Mesenchymal stem cell (in vitro differentiated cells and primary cell): ENCODE data around the gene SLC25A38.
"Not testable (repeated sequence)": the region's sequence is repeated elsewhere in the genome, so short reads cannot be mapped to it uniquely, and the experiment has no call there.

Experiments
- DNase-seq: peaks from one replicate; pipeline ENCODE4 v3.0.0-alpha.2; 2013
- H2AFZ ChIP-seq: one replicate; pipeline ENCODE4 v1.6.1; 2013; ENCODE audit warnings: low read depth, mild to moderate bottlenecking, control low read depth, inconsistent platforms, low read length, moderate library complexity
- H2AK5ac ChIP-seq: 2 replicates; pipeline ENCODE4 v1.6.1; 2013; ENCODE audit warnings: low read length, moderate library complexity, mild to moderate bottlenecking, inconsistent platforms; ENCODE audit not compliant: severe bottlenecking
- H2BK120ac ChIP-seq: one replicate; pipeline ENCODE4 v1.6.1; 2013; ENCODE audit warnings: low read depth, mild to moderate bottlenecking, inconsistent platforms, low read length, moderate library complexity
- H2BK12ac ChIP-seq, 2 experiments: one replicate each; pipeline ENCODE4 v1.6.1; 2013; ENCODE audit warnings: inconsistent platforms in 2 of 2, low read length in 2 of 2, mild to moderate bottlenecking in 2 of 2, moderate library complexity in 2 of 2, control low read depth in 1 of 2
- H2BK15ac ChIP-seq: one replicate; pipeline ENCODE4 v1.6.1; 2013; ENCODE audit warnings: mild to moderate bottlenecking, low read depth, inconsistent platforms; ENCODE audit not compliant: poor library complexity, severe bottlenecking
- H2BK5ac ChIP-seq: 2 replicates; pipeline ENCODE4 v1.6.1; 2013; ENCODE audit warnings: low read depth, mild to moderate bottlenecking, low read length, control low read depth, inconsistent platforms; ENCODE audit not compliant: poor library complexity, severe bottlenecking
- H3K14ac ChIP-seq, 2 experiments: one replicate each; pipeline ENCODE4 v1.6.1; 2013; ENCODE audit warnings: inconsistent platforms in 2 of 2, low read length in 2 of 2, control low read depth in 1 of 2, mild to moderate bottlenecking in 1 of 2, moderate library complexity in 1 of 2
- H3K18ac ChIP-seq, 2 experiments: one replicate each; pipeline ENCODE4 v1.6.1; 2013; ENCODE audit warnings: inconsistent platforms in 2 of 2, low read length in 2 of 2, control low read depth in 1 of 2, low read depth in 1 of 2, mild to moderate bottlenecking in 1 of 2
- H3K23ac ChIP-seq, 2 experiments: one replicate each; pipeline ENCODE4 v1.6.1; 2013; ENCODE audit warnings: inconsistent platforms in 2 of 2, low read length in 2 of 2, mild to moderate bottlenecking in 2 of 2, moderate library complexity in 2 of 2, control low read depth in 1 of 2
- H3K27ac ChIP-seq: 2 replicates; pipeline ENCODE4 v1.5.1; 2013; ENCODE audit warnings: mild to moderate bottlenecking, moderate library complexity, low read length, control low read depth, inconsistent platforms; ENCODE audit not compliant: poor library complexity, severe bottlenecking
- H3K27me3 ChIP-seq, 2 experiments: 2 replicates each; pipeline versions ENCODE4 v1.6.1 to v1.7.0; 2013; ENCODE audit warnings: low read length in 2 of 2, mild to moderate bottlenecking in 2 of 2, moderate library complexity in 2 of 2, control low read depth in 1 of 2, inconsistent platforms in 1 of 2; ENCODE audit not compliant: control insufficient read depth in 1 of 2, insufficient read depth in 1 of 2
- H3K36me3 ChIP-seq, 2 experiments: 2 replicates each; pipeline versions ENCODE4 v1.6.1 to v1.7.0; 2013; ENCODE audit warnings: low read length in 2 of 2, control low read depth in 1 of 2, inconsistent platforms in 1 of 2, low read depth in 1 of 2, mild to moderate bottlenecking in 1 of 2; ENCODE audit not compliant: insufficient read depth in 2 of 2, control insufficient read depth in 1 of 2
- H3K4ac ChIP-seq, 2 experiments: one replicate each; pipeline ENCODE4 v1.6.1; 2013; ENCODE audit warnings: inconsistent platforms in 2 of 2, low read length in 2 of 2, mild to moderate bottlenecking in 2 of 2, moderate library complexity in 2 of 2, control low read depth in 1 of 2, low read depth in 1 of 2
- H3K4me1 ChIP-seq: 2 replicates; pipeline ENCODE4 v1.6.1; 2013; ENCODE audit warnings: low read depth, low read length, control low read depth; ENCODE audit not compliant: control insufficient read depth, insufficient read depth
- H3K4me2 ChIP-seq: 2 replicates; pipeline ENCODE4 v1.6.1; 2013; ENCODE audit warnings: low read length, mild to moderate bottlenecking, inconsistent platforms; ENCODE audit not compliant: poor library complexity, severe bottlenecking
- H3K4me3 ChIP-seq, 2 experiments: 2 replicates each; pipeline versions ENCODE4 v1.5.1 to v1.7.0; 2013; ENCODE audit warnings: low read length in 2 of 2, mild to moderate bottlenecking in 2 of 2, control low read depth in 1 of 2, low read depth in 1 of 2; ENCODE audit not compliant: insufficient read depth in 1 of 2
- H3K79me1 ChIP-seq: replicated peaks from 2 replicates; pipeline ENCODE4 v1.6.1; 2013; ENCODE audit warnings: mild to moderate bottlenecking, control low read depth, low read length, inconsistent platforms; ENCODE audit not compliant: poor library complexity, severe bottlenecking
- H3K9ac ChIP-seq: 2 replicates; pipeline ENCODE4 v1.7.0; 2013; ENCODE audit warnings: mild to moderate bottlenecking, low read length, moderate library complexity
- H3K9me3 ChIP-seq: 2 replicates; pipeline ENCODE4 v1.7.0; 2013; ENCODE audit warnings: mild to moderate bottlenecking, low read length; ENCODE audit not compliant: control insufficient read depth
- H4K8ac ChIP-seq: one replicate; pipeline ENCODE4 v1.6.1; 2013; ENCODE audit warnings: inconsistent platforms, mild to moderate bottlenecking, low read length, moderate library complexity
- H4K91ac ChIP-seq: one replicate; pipeline ENCODE4 v1.6.1; 2013; ENCODE audit warnings: mild to moderate bottlenecking, low read length, inconsistent platforms
- WGBS: methylation state at CpG from one replicate; pipeline ENCODE4 v1.1.7; 2013; ENCODE audit warnings: mixed read lengths; 5-methylcytosine and 5-hydroxymethylcytosine counted together

SLC25A38 gene

DNA sequence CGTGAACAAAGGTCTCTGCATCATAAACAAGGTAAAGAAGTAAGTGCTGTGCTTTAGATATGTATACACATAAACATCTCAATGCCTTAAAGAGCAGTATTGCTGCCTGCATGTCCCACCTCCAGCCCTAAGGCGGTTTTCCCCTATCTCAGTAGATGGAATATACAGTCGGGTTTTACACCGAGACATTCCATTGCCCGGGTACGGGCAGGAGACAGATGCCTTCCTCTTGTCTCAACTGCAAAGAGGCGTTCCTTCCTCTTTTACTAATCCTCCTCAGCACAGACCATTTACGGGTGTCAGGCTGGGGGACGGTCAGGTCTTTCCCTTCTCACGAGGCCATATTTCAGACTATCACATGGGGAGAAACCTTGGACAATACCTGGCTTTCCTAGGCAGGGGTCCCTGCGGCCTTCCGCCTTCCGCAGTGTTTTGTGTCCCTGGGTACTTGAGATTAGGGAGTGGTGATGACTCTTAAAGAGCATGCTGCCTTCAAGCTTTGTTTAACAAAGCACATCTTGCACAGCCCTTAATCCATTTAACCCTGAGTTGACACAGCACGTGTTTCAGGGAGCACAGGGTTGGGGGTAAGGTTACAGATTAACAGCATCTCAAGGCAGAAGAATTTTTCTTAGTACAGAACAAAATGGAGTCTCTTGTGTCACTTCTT lies 35.5 kb downstream of the SLC25A38 start:
- not testable (repeated sequence) for H2BK120ac ChIP-seq, H2BK5ac ChIP-seq, H3K14ac ChIP-seq, H2BK15ac ChIP-seq, H3K9ac ChIP-seq, H3K4me3 ChIP-seq, H3K27me3 ChIP-seq, H3K18ac ChIP-seq, H3K79me1 ChIP-seq, H4K91ac ChIP-seq, H3K4ac ChIP-seq, H2AFZ ChIP-seq, H3K4me1 ChIP-seq, DNase-seq, H3K4me2 ChIP-seq, H3K27ac ChIP-seq, H3K9me3 ChIP-seq, H2BK12ac ChIP-seq, H2AK5ac ChIP-seq, H4K8ac ChIP-seq, H3K23ac ChIP-seq
- H3K36me3 ChIP-seq: peaks cover 13 to 14% of the 10 kb centered on the region in 2 experiments
- WGBS: 73% methylated on average over 6 of the region's 14 CpGs

DNA sequence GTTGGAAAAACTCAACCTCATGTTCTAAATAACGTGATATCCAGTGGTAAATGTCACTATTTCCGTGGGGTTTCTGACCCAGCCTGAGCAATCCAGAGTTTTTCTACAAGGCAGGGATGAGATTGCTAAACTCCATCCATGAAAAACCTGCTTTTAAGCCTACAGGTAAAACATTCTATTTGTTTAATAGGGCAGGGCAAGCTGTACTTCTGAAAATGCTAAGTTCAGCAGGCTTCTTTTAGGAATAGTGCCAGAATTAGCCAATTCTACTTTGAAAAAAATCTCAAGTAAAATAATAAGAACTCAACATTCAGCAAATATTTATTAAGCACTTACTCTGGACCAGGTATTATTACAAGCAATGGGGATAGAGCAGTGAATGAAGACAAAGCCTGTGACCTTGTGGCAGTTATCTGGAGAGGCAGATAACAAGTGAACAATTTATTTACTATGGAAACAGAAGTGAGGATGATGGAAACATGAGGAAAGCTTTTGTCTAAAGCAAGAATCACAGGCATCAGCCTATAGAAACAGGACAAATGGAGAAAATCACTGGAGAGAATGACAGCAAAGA lies 36.7 kb downstream of the SLC25A38 start:
- H3K4me3 ChIP-seq: no peak overlapping the region
- no peaks in the 10 kb centered on the region for H3K9me3 ChIP-seq
- no peak overlapping the region for H3K4me2 ChIP-seq
- H3K79me1 ChIP-seq: no peaks in the 10 kb centered on the region
- no peak overlapping the region for H2BK12ac ChIP-seq
- no peak overlapping the region for H3K27ac ChIP-seq
- no peak for DNase-seq
- peaks cover 2 to 3% of the 10 kb centered on the region in 2 experiments for H3K36me3 ChIP-seq
- H2BK15ac ChIP-seq: no peak overlapping the region
- peaks cover 4% of the 10 kb centered on the region for H3K4me1 ChIP-seq
- no peak overlapping the region for H2BK5ac ChIP-seq
- no peak overlapping the region for H3K9ac ChIP-seq
- no peak overlapping the region for H4K8ac ChIP-seq
- H3K23ac ChIP-seq: no peak overlapping the region
- H3K14ac ChIP-seq: no peak overlapping the region
- no peak overlapping the region for H2AFZ ChIP-seq
- no peaks in the 10 kb centered on the region for H3K27me3 ChIP-seq
- 100% methylated on average over 2 of the region's 2 CpGs for WGBS
- no peak overlapping the region for H2AK5ac ChIP-seq
- H3K18ac ChIP-seq: no peak overlapping the region
- H3K4ac ChIP-seq: no peak overlapping the region
- no peak overlapping the region for H2BK120ac ChIP-seq
- H4K91ac ChIP-seq: no peak overlapping the region

GRCh38 chr3:39420543-39420942 lies 37.4 kb downstream of the SLC25A38 start:
- Histone ChIP-seq H2AFZ (no peak overlapping the region), H3K36me3 (peaks cover 0 to 3% of the 10 kb centered on the region in 2 experiments), H3K4me3 (no peak overlapping the region), H2BK12ac (no peak overlapping the region), H2BK120ac (no peak overlapping the region), H3K4me1 (peaks cover 4% of the 10 kb centered on the region), H2BK15ac (no peak overlapping the region), H3K4me2 (no peak overlapping the region), H3K27me3 (no peaks in the 10 kb centered on the region), H3K14ac (no peak overlapping the region), H2BK5ac (no peak overlapping the region), H3K4ac (no peak overlapping the region), H3K79me1 (no peaks in the 10 kb centered on the region), H3K9me3 (no peaks in the 10 kb centered on the region), H2AK5ac (no peak overlapping the region), H3K27ac (no peak overlapping the region), H4K8ac (no peak overlapping the region), H4K91ac (no peak overlapping the region), H3K23ac (no peak overlapping the region), H3K9ac (no peak overlapping the region), H3K18ac (no peak overlapping the region)
- 80% methylated on average over 1 of the region's 2 CpGs for WGBS
- DNase-seq: no peak

DNA sequence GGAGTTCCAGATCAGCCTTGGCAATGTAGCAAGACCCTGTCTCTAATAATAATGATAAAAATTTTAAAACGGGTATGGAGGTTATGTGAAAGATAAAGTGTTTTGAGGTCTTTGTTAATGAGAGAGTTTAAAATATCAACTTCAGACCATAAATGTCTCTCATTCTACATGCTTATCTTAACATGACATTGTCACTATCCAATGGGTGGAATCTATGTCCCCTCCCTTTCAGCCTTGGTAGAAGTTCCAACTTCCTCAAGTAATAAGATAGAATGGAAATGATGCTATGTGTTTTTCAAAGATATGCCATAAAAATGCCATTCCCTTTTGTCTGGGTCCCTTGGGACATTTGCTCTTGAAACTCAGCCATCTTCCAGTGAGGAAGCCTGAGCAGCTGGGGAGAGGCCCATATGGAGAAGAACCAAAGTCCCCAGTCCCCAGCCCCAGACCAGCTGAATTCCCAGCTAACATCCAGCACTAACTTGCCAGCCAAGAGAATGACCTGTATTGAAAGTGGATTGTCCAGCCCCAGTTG lies 40.3 kb downstream of the SLC25A38 start:
- Histone ChIP-seq H2BK15ac (no peak overlapping the region), H3K23ac (no peak overlapping the region), H3K4me3 (no peak overlapping the region), H3K4me1 (no peaks in the 10 kb centered on the region), H3K27ac (no peak overlapping the region), H2BK5ac (no peak overlapping the region), H3K9ac (no peak overlapping the region), H2AK5ac (no peak overlapping the region), H4K8ac (no peak overlapping the region), H4K91ac (no peak overlapping the region), H3K9me3 (no peaks in the 10 kb centered on the region), H2BK120ac (no peak overlapping the region), H3K36me3 (no peaks in the 10 kb centered on the region), H3K79me1 (no peaks in the 10 kb centered on the region), H3K14ac (no peak overlapping the region), H3K4ac (no peak overlapping the region), H2BK12ac (no peak overlapping the region), H2AFZ (no peak overlapping the region), H3K4me2 (peak overlapping the region; percentile 19), H3K27me3 (no peaks in the 10 kb centered on the region), H3K18ac (peak overlapping the region in 1 of 2 experiments; percentile 12)
- WGBS: no CpG with 5 or more reads among the region's 1 CpG
- DNase-seq: no peak
